Right atrium auricular region (tissue), 2 donors: ENCODE measurements around the gene SH3GLB2. TPM values are rescaled to one million over a fixed set of nuclear protein-coding genes. Genes with fewer than 3 reads are reported as not detected.
A peak's percentile ranks its signal among the peaks of the same experiment; 100 is the strongest.

Experiments
- DNase-seq: peaks from one replicate; pipeline ENCODE4 v3.0.0-alpha.2; 2019; ENCODE audit warnings: low spot score
- H3K27ac ChIP-seq, 2 donors: fragments of 200-600 bp; sonication (generic); 1 replicate in 1 of 2; 2 replicates in 1 of 2; pipeline ENCODE4 v1.5.1; 2016 to 2019
- H3K27me3 ChIP-seq, 2 donors: fragments of 200-600 bp; sonication (generic); one replicate each; pipeline versions ENCODE4 v1.5.1 to v1.6.0; 2017 to 2019
- H3K36me3 ChIP-seq: fragments of 200-600 bp; sonication (generic); one replicate; pipeline ENCODE4 v1.5.1; 2016
- H3K4me1 ChIP-seq, 2 donors: fragments of 200-600 bp; sonication (generic); one replicate each; pipeline versions ENCODE4 v1.5.1 to v1.6.0; 2017 to 2019
- H3K4me3 ChIP-seq, 2 donors: fragments of 200-600 bp; sonication (generic); 1 replicate in 1 of 2; 2 replicates in 1 of 2; pipeline ENCODE4 v1.5.1; 2017 to 2019; ENCODE audit warnings: mild to moderate bottlenecking in 1 of 2, moderate library complexity in 1 of 2
- H3K9me3 ChIP-seq, 2 donors: fragments of 200-600 bp; sonication (generic); one replicate each; pipeline ENCODE4 v1.5.1; 2019
- total RNA-seq, 2 donors: library from RNA; depleted of rRNA; stranded (reverse); fragments of >200 nt; gene quantifications; one replicate each; pipeline ENCODE4 v1.1.0, GENCODE V29; 2016
- TF ChIP-seq, protein P1 (sequence below), 2 donors: fragments of 200-600 bp; sonication (generic); IDR thresholded peaks; one replicate each; pipeline ENCODE4 v1.5.1; 2019; ENCODE audit warnings: antibody characterized with exemption in 2 of 2

The SH3GLB2 gene
- total RNA-seq, 2 donors from 2014 or later, result 25.6 to 41.3 TPM

DNA sequence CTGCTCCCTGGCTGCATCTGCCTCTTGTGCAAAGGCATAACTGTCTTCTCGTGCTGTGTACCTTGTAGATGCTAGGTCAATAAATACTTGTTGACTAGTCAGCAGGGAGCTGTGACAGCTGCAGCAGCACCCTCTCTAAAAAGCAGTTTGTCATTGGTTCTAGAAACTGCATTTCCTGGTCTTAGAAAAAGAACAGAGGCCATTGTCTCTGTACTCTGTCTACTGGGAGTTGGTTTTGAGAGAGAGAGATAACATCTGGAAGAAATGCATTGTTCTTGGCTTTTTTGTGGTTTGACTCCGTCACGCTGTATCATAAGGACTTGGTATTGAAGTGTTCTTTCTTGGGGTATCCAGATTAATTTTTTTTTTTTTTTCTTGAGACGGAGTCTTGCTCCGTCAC lies 32.3 kb downstream of the SH3GLB2 start:
- H3K27ac ChIP-seq, result no peak overlapping the region
- DNase-seq, result no peak
- no peaks in the 10 kb centered on the region for H3K27me3 ChIP-seq

GRCh38 chr9:128992995-128993394 lies 35.1 kb downstream of the SH3GLB2 start:
- H3K9me3 ChIP-seq, result no peaks in the 10 kb centered on the region
- H3K36me3 ChIP-seq, result peaks cover 85% of the 10 kb centered on the region
- peaks cover 0 to 6% of the 10 kb centered on the region in 2 donors for H3K4me1 ChIP-seq
- no peak for DNase-seq
- H3K4me3 ChIP-seq, result no peak overlapping the region
- TF ChIP-seq, protein P1, sequence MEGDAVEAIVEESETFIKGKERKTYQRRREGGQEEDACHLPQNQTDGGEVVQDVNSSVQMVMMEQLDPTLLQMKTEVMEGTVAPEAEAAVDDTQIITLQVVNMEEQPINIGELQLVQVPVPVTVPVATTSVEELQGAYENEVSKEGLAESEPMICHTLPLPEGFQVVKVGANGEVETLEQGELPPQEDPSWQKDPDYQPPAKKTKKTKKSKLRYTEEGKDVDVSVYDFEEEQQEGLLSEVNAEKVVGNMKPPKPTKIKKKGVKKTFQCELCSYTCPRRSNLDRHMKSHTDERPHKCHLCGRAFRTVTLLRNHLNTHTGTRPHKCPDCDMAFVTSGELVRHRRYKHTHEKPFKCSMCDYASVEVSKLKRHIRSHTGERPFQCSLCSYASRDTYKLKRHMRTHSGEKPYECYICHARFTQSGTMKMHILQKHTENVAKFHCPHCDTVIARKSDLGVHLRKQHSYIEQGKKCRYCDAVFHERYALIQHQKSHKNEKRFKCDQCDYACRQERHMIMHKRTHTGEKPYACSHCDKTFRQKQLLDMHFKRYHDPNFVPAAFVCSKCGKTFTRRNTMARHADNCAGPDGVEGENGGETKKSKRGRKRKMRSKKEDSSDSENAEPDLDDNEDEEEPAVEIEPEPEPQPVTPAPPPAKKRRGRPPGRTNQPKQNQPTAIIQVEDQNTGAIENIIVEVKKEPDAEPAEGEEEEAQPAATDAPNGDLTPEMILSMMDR (IDR thresholded peaks at IDR 0.05), result peak in 1 of 2 donors; percentile 22
- H3K27ac ChIP-seq, result no peak overlapping the region
- no peaks in the 10 kb centered on the region for H3K27me3 ChIP-seq

More for the DNA sequence above, 32.3 kb downstream of the SH3GLB2 start:
- Histone ChIP-seq H3K4me1 (peaks cover 0 to 6% of the 10 kb centered on the region in 2 donors), H3K4me3 (no peak overlapping the region), H3K36me3 (peaks cover 89% of the 10 kb centered on the region), H3K9me3 (no peaks in the 10 kb centered on the region)
- TF ChIP-seq, protein P1 (IDR thresholded peaks at IDR 0.05), result no peak

GRCh38 chr9:128987805-128988204 lies 40.3 kb downstream of the SH3GLB2 start:
- TF ChIP-seq, protein P1 (IDR thresholded peaks at IDR 0.05), result no peak
- Histone ChIP-seq H3K9me3 (no peaks in the 10 kb centered on the region), H3K27me3 (no peaks in the 10 kb centered on the region), H3K4me1 (no peaks in the 10 kb centered on the region), H3K27ac (no peak overlapping the region), H3K4me3 (no peak overlapping the region), H3K36me3 (peaks cover 83% of the 10 kb centered on the region)
- DNase-seq, result no peak

DNA sequence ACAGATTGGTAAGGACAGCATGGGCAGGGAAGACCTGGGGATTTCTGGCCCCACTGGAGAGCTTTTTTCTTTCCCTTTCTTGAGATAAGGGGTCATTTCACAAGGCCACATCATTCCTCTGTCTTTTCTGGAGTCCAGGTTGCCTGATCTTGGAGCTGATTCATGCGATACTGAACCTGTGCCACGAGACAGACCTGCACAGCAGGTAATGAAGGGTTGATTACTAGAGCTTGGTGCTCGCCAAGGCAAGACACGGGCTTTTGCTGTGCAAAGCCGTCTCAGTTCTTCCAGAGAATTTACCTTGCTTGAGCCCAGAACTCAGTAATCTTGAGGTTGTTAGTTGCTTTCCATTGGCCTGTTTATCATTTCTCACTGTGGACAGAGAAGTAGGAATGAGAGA lies 41.5 kb downstream of the SH3GLB2 start:
- Histone ChIP-seq H3K4me3 (no peak overlapping the region), H3K4me1 (no peaks in the 10 kb centered on the region), H3K27ac (no peak overlapping the region), H3K27me3 (no peaks in the 10 kb centered on the region), H3K9me3 (no peaks in the 10 kb centered on the region), H3K36me3 (peaks cover 86% of the 10 kb centered on the region)
- TF ChIP-seq, protein P1 (IDR thresholded peaks at IDR 0.05), result no peak
- no peak for DNase-seq

GRCh38 chr9:128983536-128983935 lies 44.6 kb downstream of the SH3GLB2 start:
- TF ChIP-seq, protein P1 (IDR thresholded peaks at IDR 0.05), result no peak
- H3K4me3 ChIP-seq, result no peak overlapping the region
- DNase-seq, result no peak
- no peaks in the 10 kb centered on the region for H3K9me3 ChIP-seq
- H3K4me1 ChIP-seq, result no peaks in the 10 kb centered on the region
- H3K36me3 ChIP-seq, result peaks cover 89% of the 10 kb centered on the region
- H3K27ac ChIP-seq, result no peak overlapping the region
- H3K27me3 ChIP-seq, result no peaks in the 10 kb centered on the region

GRCh38 chr9:128979111-128979510 lies 49.0 kb downstream of the SH3GLB2 start:
- Histone ChIP-seq H3K4me1 (no peaks in the 10 kb centered on the region), H3K27ac (no peak overlapping the region), H3K36me3 (peaks cover 76% of the 10 kb centered on the region), H3K4me3 (no peak overlapping the region), H3K9me3 (no peaks in the 10 kb centered on the region), H3K27me3 (no peaks in the 10 kb centered on the region)
- TF ChIP-seq, protein P1 (IDR thresholded peaks at IDR 0.05), result no peak
- no peak for DNase-seq
